Epidermal melanocyte (primary cell): ENCODE measurements around the gene TXNDC11.
"Not testable (repeated sequence)": the region's sequence is repeated elsewhere in the genome, so short reads cannot be mapped to it uniquely, and the experiment has no call there.

Experiments used
- DNase-seq: peaks from one replicate; pipeline ENCODE4 v3.0.0; 2011; ENCODE audit warnings: low spot score; ENCODE audit not compliant: insufficient read length

TXNDC11 gene

DNA sequence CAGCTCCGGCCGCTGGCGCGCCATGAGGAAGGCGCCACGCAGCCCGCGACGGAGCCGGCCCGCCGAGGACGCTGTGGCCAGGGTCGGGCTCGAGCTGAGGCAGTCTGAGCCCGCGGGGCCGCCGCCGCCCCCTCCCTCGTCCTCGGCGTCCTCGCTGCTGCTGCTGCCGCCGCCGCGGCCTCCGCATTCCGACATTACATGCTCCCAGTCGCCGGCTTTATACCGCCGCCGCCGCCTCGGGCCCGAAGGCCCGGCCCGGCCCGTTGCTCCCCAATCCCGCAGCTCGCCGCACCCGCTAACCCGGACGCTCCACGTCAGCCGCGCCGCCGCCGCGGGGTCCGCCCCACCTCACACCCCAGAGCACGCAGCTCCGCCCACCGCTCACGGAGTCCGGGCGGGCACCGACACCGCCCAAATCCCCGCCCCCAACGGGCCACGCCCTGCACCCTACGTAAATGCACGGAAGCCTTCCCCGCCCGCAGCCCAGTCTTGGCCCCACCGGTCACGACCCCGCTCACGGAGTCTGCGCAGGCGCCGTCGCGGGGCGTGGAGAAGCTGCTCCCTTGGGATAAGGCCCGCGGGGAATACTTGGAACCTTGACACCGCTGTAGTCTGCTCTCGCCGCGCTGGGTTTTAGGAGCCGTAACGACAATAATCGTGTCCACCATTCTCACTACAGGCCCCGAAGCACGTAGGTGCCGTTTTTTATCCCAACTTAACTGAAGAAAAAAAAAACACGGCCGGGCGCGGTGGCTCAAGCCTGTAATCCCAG, at the start of gene TXNDC11:
TXNDC11 (minus strand) TSS at position 322 of the 772 bp plus-strand sequence; CDS start at position 195, 127 bp downstream.
- DNase-seq, result peak; percentile 75

DNA sequence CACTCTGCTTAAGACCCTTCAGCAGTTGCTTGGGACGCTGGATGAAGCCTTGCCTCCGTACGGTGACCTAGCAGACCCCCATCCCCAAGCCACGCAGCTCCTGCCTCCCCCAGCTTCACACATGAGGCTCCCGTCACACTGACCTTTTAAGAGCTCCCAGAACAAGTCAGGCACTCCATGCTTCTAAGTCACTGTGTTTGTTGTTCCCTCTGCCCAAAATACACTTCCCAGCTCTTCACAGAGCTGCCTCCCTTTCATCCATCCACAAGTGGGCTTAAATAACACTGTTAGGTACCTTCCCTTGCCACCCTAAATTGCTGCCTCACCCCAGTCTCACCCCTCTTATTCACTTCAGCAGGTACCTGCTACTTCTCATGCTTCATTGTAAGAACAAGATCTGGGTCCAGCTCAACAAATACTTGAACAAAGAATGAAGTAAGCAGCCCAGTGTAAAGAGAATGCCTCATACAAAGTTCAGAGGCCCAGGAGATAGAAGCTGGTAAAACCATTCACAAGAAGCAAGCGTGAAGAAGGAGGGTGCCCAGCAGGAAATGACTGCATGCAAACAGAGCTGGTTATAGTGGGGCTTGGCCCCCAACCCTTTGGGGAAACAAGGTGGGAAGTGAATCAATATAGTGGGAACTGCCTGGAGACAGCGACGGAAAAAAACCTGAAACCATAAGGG, 48.6 kb upstream of the TXNDC11 start:
- no peak for DNase-seq

- DNase-seq, result no peak
Observed at GRCh38 chr16:11788914-11789313, 46.3 kb upstream of the TXNDC11 start.

DNA sequence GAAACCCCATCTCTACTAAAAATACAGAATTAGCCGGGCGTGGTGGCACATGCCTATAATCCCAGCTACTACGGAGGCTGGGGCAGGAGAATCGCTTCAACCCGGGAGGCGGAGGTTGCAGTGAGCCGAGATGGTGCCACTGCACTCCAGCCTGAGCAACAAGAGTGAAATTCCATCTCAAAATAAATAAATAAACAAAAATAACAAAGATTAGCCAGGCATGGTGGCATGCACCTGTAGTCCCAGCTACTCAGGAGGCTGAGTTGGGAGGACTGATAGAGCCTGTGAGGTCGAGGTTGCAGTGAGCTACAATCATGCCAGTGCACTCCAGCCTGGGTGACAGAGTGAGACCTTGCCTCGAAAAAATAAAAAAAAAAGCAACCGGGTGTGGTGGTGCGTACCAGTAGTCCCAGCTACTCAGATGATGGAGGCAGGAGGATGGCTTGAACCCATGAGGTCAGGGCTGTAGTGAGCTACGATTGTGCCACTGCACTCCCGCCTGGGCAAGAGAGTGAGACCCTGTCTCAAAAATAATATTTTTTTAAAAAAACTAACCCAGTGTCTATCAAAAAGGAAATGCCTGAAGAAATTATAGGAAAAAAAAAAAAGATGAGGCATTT, 42.4 kb upstream of the TXNDC11 start:
- not testable (repeated sequence) for DNase-seq

GRCh38 chr16:11784381-11784780, 41.7 kb upstream of the TXNDC11 start:
- not testable (repeated sequence) for DNase-seq

DNA sequence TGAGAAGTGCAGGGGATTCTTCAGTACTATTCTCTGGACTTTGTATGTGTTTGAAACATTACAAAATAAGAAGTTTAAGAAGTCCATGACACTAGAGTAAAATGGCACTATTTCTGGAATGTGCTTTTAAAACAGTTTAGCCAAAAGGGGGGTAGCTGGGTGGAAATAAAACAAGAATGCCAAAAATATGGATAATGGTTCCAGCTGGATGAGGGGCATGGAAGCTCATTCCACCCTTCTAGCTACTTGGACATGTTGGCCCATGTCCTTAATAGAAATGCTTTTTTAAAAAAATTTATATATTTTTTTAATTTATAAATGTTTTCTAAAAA, 41.3 kb upstream of the TXNDC11 start:
- no peak for DNase-seq

- no peak for DNase-seq
Observed at GRCh38 chr16:11783319-11784037, 40.8 kb upstream of the TXNDC11 start.

- DNase-seq, result peak; percentile 64
Observed at GRCh38 chr16:11781773-11782172, 39.1 kb upstream of the TXNDC11 start.

GRCh38 chr16:11780991-11781680, 38.5 kb upstream of the TXNDC11 start:
- DNase-seq, result no peak

- no peak for DNase-seq
Observed at GRCh38 chr16:11779074-11779473, 36.4 kb upstream of the TXNDC11 start.

DNA sequence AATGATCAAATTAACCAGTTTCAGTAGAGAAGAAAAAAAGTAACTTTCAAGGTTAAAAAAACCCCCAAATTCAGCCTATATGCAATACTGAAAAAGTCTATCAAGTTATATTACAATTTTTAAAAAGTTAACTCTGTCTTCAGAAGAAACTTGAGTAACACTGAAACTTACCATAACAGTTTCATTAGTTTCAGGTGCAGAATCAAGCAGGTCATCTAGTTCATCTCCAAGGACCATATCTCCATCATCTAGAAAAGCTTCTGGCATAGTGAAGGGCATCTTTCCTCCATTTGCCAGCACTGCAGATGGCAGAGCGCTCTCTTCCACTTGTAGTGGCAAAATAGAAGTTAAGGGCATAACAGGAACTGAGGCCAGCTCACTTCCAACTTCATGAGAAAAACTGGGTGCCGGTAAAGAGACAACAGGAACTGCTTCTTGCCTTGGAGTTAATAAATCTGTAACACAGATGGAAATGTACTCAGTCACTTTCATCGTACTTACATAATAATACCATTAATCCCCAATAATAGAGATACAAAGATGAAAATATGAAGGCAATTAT, 31.5 kb upstream of the TXNDC11 start:
- DNase-seq, result no peak

DNA sequence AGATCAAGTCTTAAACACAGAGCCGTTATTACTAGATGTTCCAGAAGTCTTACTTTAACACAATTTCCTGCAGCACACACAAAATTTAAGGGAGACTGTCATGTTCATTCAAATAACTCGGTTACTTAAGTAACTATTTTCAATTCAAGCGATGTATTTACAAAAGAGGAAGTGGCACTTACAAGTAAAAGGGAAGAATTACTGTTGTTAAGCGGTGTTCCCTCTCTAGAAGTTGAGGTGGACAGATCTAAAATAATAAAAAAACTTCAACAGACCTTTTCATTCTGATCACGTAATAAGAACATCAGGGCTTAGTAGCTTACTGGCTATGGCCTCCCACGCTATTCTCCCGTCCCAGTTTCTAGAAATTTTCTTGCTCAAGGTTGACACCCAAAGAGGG, 26.2 kb upstream of the TXNDC11 start:
- DNase-seq, result no peak

- no peak for DNase-seq
Observed at GRCh38 chr16:11762431-11762830, 19.8 kb upstream of the TXNDC11 start.

DNA sequence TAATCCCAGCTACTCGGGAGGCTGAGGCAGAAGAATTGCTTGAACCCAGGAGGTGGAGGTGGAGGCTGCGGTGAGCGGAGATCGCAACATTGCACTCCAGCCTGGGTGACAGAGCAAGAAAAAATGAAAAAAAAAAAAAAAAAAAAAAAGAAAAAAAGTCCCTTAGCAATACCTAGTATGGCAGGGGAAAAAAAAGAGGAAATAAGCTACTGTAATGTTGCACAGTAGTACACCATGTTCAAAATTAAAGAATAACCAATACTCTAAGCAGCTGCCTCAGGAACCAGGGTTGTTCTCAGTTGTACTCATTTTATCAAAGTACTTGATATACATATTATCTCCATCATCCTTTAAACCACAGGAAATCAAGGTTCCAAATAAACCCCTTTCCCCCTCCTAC, 17.3 kb upstream of the TXNDC11 start:
- DNase-seq, result no peak

- no peak for DNase-seq
Observed at GRCh38 chr16:11759163-11759834, 16.6 kb upstream of the TXNDC11 start.

DNA sequence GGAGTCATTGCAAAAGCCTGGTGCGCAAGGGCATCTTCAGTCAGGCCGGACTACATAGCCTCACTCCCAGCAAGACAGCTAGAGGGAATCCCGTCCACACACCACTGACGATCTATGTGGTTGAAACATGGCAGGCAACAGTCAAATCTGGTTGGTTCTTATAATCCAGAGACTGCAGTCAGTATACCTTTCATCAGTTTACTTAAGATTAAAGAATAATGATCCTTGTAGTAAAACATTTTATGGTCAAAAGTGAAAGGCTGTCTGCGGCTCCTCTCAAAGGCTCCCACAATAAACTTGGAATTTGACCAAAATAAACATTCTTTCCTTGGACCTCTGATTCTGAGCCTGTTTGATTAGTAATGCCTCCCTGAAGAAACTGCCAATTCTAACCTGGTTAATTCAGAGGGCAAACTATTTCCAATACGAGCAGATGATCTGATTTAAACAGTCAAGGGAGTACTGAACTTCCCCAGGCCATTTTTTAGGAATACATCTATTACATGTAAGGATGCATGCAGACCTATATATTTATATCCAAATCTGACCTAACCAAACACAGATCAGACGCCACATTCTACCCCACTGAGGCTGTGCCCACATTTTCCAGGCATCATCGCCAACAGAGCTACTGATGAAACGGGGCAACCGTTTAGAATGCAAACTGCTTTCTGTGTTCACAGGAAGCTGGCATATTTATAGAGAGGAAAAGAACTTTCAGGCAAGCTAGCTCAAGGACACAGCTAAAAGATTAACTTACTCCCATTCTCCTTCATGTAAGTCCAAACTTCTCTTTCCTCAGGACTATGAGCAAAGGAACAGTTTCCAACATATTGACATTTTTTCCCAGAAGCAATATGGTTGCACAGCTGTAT, 15.3 kb upstream of the TXNDC11 start:
- DNase-seq, result no peak

GRCh38 chr16:11756248-11756647, 13.6 kb upstream of the TXNDC11 start:
- DNase-seq, result no peak

- DNase-seq, result no peak
Observed at GRCh38 chr16:11755022-11755760, 12.5 kb upstream of the TXNDC11 start.

- no peak for DNase-seq
Observed at GRCh38 chr16:11752856-11753255, 10.2 kb upstream of the TXNDC11 start.
